ENCODE measurements around the gene VSTM4. TPM values are rescaled to one million over a fixed set of nuclear protein-coding genes. Genes with fewer than 3 reads are reported as not detected.

VSTM4 gene
- total and polyA plus RNA-seq, 9 of the 15 experiments (the other 6 are each of a cell fraction or from before 2014, with no cell fraction given): 1.0 to 7.9 (median 3.0) TPM

- TF ChIP-seq REST (IDR thresholded peaks at IDR 0.05; ENCODE audit: borderline replicate concordance) (no peak), REST (CRISPR knock-in tag; IDR thresholded peaks at IDR 0.05; ENCODE audit: low read depth) (0 out of 2 replicates have a peak, but pooled peaks have one; percentile 68), DEAF1 (CRISPR knock-in tag; IDR thresholded peaks at IDR 0.05) (no peak), POLR2B (IDR thresholded peaks at IDR 0.05; ENCODE audit: low read depth, partially characterized antibody) (peak; percentile 65), ZSCAN32 (CRISPR knock-in tag; IDR thresholded peaks at IDR 0.05) (peak; percentile 9; the same call in 1 of the 2 replicates)
Observed at GRCh38 chr10:49153115-49153514, 37.8 kb upstream of the VSTM4 start (continued).
